Peyer's patch (tissue), 4 donors: ENCODE results near the gene PAX2. TPM values are rescaled to one million over a fixed set of nuclear protein-coding genes. Genes with fewer than 3 reads are reported as not detected.

Experiments
- DNase-seq, 3 donors: peaks; one replicate each; pipeline ENCODE4 v3.0.0-alpha.2; 2017 to 2019
- H3K27ac ChIP-seq, 4 donors: fragments of 200-600 bp; sonication (generic); one replicate each; pipeline ENCODE4 v1.5.1; 2016 to 2019
- H3K27me3 ChIP-seq, 2 donors: fragments of 200-600 bp; sonication (generic); one replicate each; pipeline ENCODE4 v1.5.1; 2019
- H3K36me3 ChIP-seq, 3 donors: fragments of 200-600 bp; sonication (generic); one replicate each; pipeline ENCODE4 v1.5.1; 2016 to 2019
- H3K4me1 ChIP-seq, 4 donors: fragments of 200-600 bp; sonication (generic); one replicate each; pipeline ENCODE4 v1.5.1; 2016 to 2019
- H3K4me3 ChIP-seq, 4 donors: fragments of 200-600 bp; sonication (generic); 1 replicate in 3 of 4; 2 replicates in 1 of 4; pipeline ENCODE4 v1.5.1; 2016 to 2019; ENCODE audit warnings: mild to moderate bottlenecking in 1 of 4
- H3K9me3 ChIP-seq, 4 donors: fragments of 200-600 bp; sonication (generic); one replicate each; pipeline ENCODE4 v1.5.1; 2016 to 2019; ENCODE audit warnings: mild to moderate bottlenecking in 1 of 4
- CTCF ChIP-seq, 6 experiments: fragments of 450-650 bp in 4 of 6; fragments of 200-600 bp in 2 of 6; sonication (generic) in 1 of 6; IDR thresholded peaks; one replicate each; pipeline ENCODE4 v1.5.1; 2017 to 2019; ENCODE audit warnings: antibody characterized with exemption in 6 of 6, mild to moderate bottlenecking in 3 of 6, moderate library complexity in 1 of 6
- POLR2A ChIP-seq, 2 donors: fragments of 450-650 bp; IDR thresholded peaks; one replicate each; pipeline ENCODE4 v1.5.1; 2017; ENCODE audit warnings: antibody characterized with exemption in 2 of 2, mild to moderate bottlenecking in 2 of 2, moderate library complexity in 2 of 2
- total RNA-seq, 4 donors: library from RNA; depleted of rRNA; stranded (reverse); fragments of >200 nt; gene quantifications; one replicate each; pipeline ENCODE4 v1.1.0, GENCODE V29; 2016

The PAX2 gene
- total RNA-seq, 4 donors from 2014 or later = not detected

- Histone ChIP-seq H3K9me3 (no peaks in the 10 kb centered on the region), H3K4me1 (no peaks in the 10 kb centered on the region), H3K36me3 (no peaks in the 10 kb centered on the region), H3K27me3 (no peaks in the 10 kb centered on the region), H3K27ac (no peak overlapping the region), H3K4me3 (no peak overlapping the region)
- no peak for TF ChIP-seq CTCF (IDR thresholded peaks at IDR 0.05)
- no peak for TF ChIP-seq POLR2A (IDR thresholded peaks at IDR 0.05)
- peak in 1 of 3 donors; percentile 37 for DNase-seq
These were observed 60.4 kb downstream of the PAX2 start for GRCh38 chr10:100805543-100806355.

- TF ChIP-seq POLR2A (IDR thresholded peaks at IDR 0.05) (no peak), CTCF (IDR thresholded peaks at IDR 0.05) (no peak)
- no peaks in the 10 kb centered on the region for H3K4me1 ChIP-seq
- H3K27me3 ChIP-seq = no peaks in the 10 kb centered on the region
These were observed 60.9 kb downstream of the PAX2 start for GRCh38 chr10:100806356-100806645.

DNA sequence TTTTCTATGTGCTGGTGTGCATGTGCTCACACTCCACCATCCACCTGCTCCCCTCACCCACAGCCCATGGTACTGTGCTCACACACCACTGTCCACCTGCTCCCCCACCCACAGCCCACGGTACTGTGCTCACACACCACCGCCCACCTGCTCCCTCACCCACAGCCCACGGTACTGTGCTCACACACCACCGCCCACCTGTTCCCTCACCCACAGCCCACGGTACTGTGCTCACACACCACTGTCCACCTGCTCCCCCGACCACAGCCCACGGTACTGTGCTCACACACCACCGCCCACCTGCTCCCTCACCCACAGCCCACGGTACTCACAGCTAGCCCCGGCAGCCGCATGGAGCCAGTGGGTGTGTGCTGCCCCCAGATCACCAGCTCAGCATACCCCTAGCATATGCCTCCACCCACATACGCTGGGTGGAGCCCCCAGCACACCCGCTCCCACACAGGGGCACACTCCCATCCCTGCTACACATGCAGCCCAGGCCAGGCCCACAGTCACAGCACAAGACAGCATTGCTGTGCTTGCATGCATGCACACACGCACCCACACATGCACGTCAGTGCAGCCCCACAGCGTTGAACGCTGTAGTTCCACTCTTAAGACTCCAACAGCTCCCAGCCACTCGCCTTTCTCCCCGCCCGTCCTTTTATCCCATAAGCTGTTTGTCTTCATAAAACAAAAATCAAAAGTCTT lies 62.0 kb downstream of the PAX2 start:
- no peaks in the 10 kb centered on the region for H3K36me3 ChIP-seq
- DNase-seq = peak in 1 of 3 donors; percentile 21
- H3K4me3 ChIP-seq = no peak overlapping the region
- no peaks in the 10 kb centered on the region for H3K4me1 ChIP-seq
- no peaks in the 10 kb centered on the region for H3K9me3 ChIP-seq
- no peaks in the 10 kb centered on the region for H3K27me3 ChIP-seq
- no peak overlapping the region for H3K27ac ChIP-seq
- TF ChIP-seq POLR2A (IDR thresholded peaks at IDR 0.05) (no peak), CTCF (IDR thresholded peaks at IDR 0.05) (no peak)

More at GRCh38 chr10:100806356-100806645, 60.9 kb downstream of the PAX2 start:
- Histone ChIP-seq H3K27ac (no peak overlapping the region), H3K36me3 (no peaks in the 10 kb centered on the region), H3K4me3 (no peak overlapping the region), H3K9me3 (no peaks in the 10 kb centered on the region)
- no peak for DNase-seq

DNA sequence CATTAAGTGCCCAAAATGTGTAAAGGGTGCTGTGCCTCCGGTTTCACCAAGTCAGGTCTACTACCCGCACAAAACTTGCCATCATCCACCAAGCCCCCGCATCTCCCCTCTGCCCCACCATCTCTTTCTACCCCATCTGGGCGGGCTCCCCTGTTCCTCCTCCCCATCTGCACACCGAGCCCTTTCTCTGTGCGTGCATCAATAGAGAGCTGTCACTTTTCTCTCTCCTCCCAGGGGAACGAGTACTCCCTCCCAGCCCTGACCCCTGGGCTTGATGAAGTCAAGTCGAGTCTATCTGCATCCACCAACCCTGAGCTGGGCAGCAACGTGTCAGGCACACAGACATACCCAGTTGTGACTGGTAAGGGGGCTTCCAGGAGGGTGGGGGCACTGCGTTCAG lies 63.5 kb downstream of the PAX2 start:
- no peak overlapping the region for H3K27ac ChIP-seq
- TF ChIP-seq CTCF (IDR thresholded peaks at IDR 0.05) = no peak
- TF ChIP-seq POLR2A (IDR thresholded peaks at IDR 0.05) = no peak
- no peak overlapping the region for H3K4me3 ChIP-seq
- H3K36me3 ChIP-seq = no peaks in the 10 kb centered on the region
- no peaks in the 10 kb centered on the region for H3K4me1 ChIP-seq
- no peaks in the 10 kb centered on the region for H3K9me3 ChIP-seq
- peak in 1 of 3 donors; percentile 33 for DNase-seq
- no peaks in the 10 kb centered on the region for H3K27me3 ChIP-seq

DNA sequence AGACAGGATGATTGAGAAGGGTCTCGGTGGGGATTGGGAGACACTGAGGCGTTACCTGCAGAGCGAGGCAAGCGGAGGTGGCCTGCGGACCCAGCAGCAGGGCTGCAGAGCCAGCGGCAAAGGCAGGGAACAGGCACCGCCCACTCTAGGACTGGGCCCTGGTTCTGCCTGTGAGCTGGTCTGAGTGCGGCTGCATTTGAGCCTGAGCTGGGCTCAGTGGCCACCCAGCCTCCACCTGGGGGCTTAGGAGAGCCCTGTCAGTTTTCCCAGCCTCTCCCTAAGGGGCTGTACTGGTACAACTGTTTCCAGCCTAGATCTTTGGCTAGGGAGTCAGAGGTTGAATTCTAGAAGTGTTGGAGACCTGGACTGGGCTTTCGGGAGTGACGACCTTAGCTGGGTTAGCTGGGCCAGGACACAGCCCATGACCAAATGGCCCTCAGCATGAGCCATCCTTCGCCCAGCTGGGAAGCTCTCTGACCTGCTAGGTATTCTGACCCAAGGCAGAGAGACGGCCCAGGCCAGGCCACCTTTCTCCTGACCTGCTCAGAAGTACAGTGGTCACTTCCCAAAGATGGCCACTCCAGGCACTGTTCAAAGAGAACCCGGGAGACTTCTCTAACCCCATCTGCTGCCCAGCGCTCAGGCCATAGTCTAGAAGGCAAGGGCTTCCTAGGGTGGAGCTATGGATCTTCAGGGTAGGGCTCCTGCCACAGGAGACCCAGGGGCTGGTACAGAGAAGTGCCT lies 64.9 kb downstream of the PAX2 start:
- H3K4me3 ChIP-seq = no peak overlapping the region
- no peak overlapping the region for H3K27ac ChIP-seq
- peak in 1 of 3 donors; percentile 34 for DNase-seq
- no peaks in the 10 kb centered on the region for H3K36me3 ChIP-seq
- no peaks in the 10 kb centered on the region for H3K9me3 ChIP-seq
- no peaks in the 10 kb centered on the region for H3K27me3 ChIP-seq
- TF ChIP-seq POLR2A (IDR thresholded peaks at IDR 0.05) = no peak
- no peak for TF ChIP-seq CTCF (IDR thresholded peaks at IDR 0.05)
- H3K4me1 ChIP-seq = no peaks in the 10 kb centered on the region
